ENCODE data around the gene AGRP.

The AGRP gene

GRCh38 chr16:67456391-67457081 lies 26.8 kb downstream of the AGRP start:
- H3K4me3 ChIP-seq (ENCODE audit: insufficient read depth in 1 of 2, low read depth in 1 of 2, low read length in 2 of 2), result no peak overlapping the region
- peaks cover 60% of the 10 kb centered on the region for H3K79me1 ChIP-seq (replicated peaks; ENCODE audit: low read length, poor library complexity, severe bottlenecking)
- H3K14ac ChIP-seq (ENCODE audit: low read length in 2 of 2), result no peak overlapping the region
- no peak overlapping the region for H3K18ac ChIP-seq (ENCODE audit: low read depth in 1 of 2, low read length in 2 of 2)
- no peak overlapping the region for H3K4ac ChIP-seq (ENCODE audit: low read depth in 1 of 2, low read length in 2 of 2)
- H4K8ac ChIP-seq (ENCODE audit: low read length), result no peak overlapping the region
- H3K4me1 ChIP-seq (ENCODE audit: control insufficient read depth, insufficient read depth, low read depth, low read length), result peaks cover 32% of the 10 kb centered on the region
- peak overlapping the region; percentile 36 for H3K9ac ChIP-seq (ENCODE audit: low read length)
- peaks cover 40 to 57% of the 10 kb centered on the region in 2 experiments for H3K36me3 ChIP-seq (ENCODE audit: control insufficient read depth in 1 of 2, insufficient read depth in 2 of 2, low read depth in 1 of 2, low read length in 2 of 2)
- H3K23ac ChIP-seq (ENCODE audit: low read length in 2 of 2), result no peak overlapping the region
- H2BK5ac ChIP-seq (ENCODE audit: low read depth, low read length, poor library complexity, severe bottlenecking), result no peak overlapping the region
- no peaks in the 10 kb centered on the region for H3K27me3 ChIP-seq (ENCODE audit: control insufficient read depth in 1 of 2, insufficient read depth in 1 of 2, low read length in 2 of 2)
- no peak overlapping the region for H2BK120ac ChIP-seq (ENCODE audit: low read depth, low read length)
- no peak overlapping the region for H2BK12ac ChIP-seq (ENCODE audit: low read length in 2 of 2)
- H4K91ac ChIP-seq (ENCODE audit: low read length), result no peak overlapping the region
- DNase-seq, result no peak
- no peak overlapping the region for H3K27ac ChIP-seq (ENCODE audit: low read length, poor library complexity, severe bottlenecking)
- no peak overlapping the region for H3K4me2 ChIP-seq (ENCODE audit: low read length, poor library complexity, severe bottlenecking)
- H3K9me3 ChIP-seq (ENCODE audit: control insufficient read depth, low read length), result no peaks in the 10 kb centered on the region
- no peak overlapping the region for H2AK5ac ChIP-seq (ENCODE audit: low read length, severe bottlenecking)
- no peak overlapping the region for H2AFZ ChIP-seq (ENCODE audit: low read depth, low read length)
- 95% methylated on average over 6 of the region's 6 CpGs for WGBS
- H2BK15ac ChIP-seq (ENCODE audit: low read depth, poor library complexity, severe bottlenecking), result no peak overlapping the region

DNA sequence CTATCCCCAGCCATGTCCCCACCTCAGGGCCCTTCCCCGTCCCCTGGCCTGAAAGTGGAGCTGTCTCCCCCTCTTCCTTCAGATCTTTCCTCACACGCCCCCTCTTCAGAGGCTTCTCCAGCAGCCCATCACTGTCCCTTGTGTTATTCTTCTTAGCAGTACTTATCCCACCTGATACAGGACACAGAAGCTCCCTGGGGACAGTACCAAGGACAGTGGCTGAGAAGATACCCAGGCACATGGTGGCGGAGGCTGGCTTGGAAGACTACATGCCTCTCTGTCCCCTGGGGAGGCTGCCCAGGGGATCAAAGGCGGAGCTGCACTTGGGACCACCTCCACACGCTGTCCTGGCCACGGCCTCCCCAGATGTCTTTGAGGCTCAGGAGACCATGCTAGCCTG lies 28.5 kb downstream of the AGRP start:
- no peak overlapping the region for H2BK15ac ChIP-seq (ENCODE audit: low read depth, poor library complexity, severe bottlenecking)
- peaks cover 28% of the 10 kb centered on the region for H3K4me1 ChIP-seq (ENCODE audit: control insufficient read depth, insufficient read depth, low read depth, low read length)
- H2BK120ac ChIP-seq (ENCODE audit: low read depth, low read length), result no peak overlapping the region
- no peak overlapping the region for H3K9ac ChIP-seq (ENCODE audit: low read length)
- no peak overlapping the region for H2AFZ ChIP-seq (ENCODE audit: low read depth, low read length)
- no peak overlapping the region for H3K4me3 ChIP-seq (ENCODE audit: insufficient read depth in 1 of 2, low read depth in 1 of 2, low read length in 2 of 2)
- 89% methylated on average over 6 of the region's 6 CpGs for WGBS
- no peak overlapping the region for H2AK5ac ChIP-seq (ENCODE audit: low read length, severe bottlenecking)
- no peaks in the 10 kb centered on the region for H3K27me3 ChIP-seq (ENCODE audit: control insufficient read depth in 1 of 2, insufficient read depth in 1 of 2, low read length in 2 of 2)
- H3K36me3 ChIP-seq (ENCODE audit: control insufficient read depth in 1 of 2, insufficient read depth in 2 of 2, low read depth in 1 of 2, low read length in 2 of 2), result peaks cover 42 to 58% of the 10 kb centered on the region in 2 experiments
- H2BK12ac ChIP-seq (ENCODE audit: low read length in 2 of 2), result no peak overlapping the region
- no peak overlapping the region for H3K14ac ChIP-seq (ENCODE audit: low read length in 2 of 2)
- DNase-seq, result no peak
- H3K9me3 ChIP-seq (ENCODE audit: control insufficient read depth, low read length), result no peaks in the 10 kb centered on the region
- H3K79me1 ChIP-seq (replicated peaks; ENCODE audit: low read length, poor library complexity, severe bottlenecking), result peaks cover 56% of the 10 kb centered on the region
- H3K27ac ChIP-seq (ENCODE audit: low read length, poor library complexity, severe bottlenecking), result no peak overlapping the region
- H3K4ac ChIP-seq (ENCODE audit: low read depth in 1 of 2, low read length in 2 of 2), result no peak overlapping the region
- no peak overlapping the region for H4K8ac ChIP-seq (ENCODE audit: low read length)
- H3K23ac ChIP-seq (ENCODE audit: low read length in 2 of 2), result no peak overlapping the region
- H2BK5ac ChIP-seq (ENCODE audit: low read depth, low read length, poor library complexity, severe bottlenecking), result no peak overlapping the region
- no peak overlapping the region for H3K4me2 ChIP-seq (ENCODE audit: low read length, poor library complexity, severe bottlenecking)
- H3K18ac ChIP-seq (ENCODE audit: low read depth in 1 of 2, low read length in 2 of 2), result no peak overlapping the region
- no peak overlapping the region for H4K91ac ChIP-seq (ENCODE audit: low read length)

GRCh38 chr16:67454104-67454503 lies 29.2 kb downstream of the AGRP start:
- Histone ChIP-seq H3K27me3 (ENCODE audit: control insufficient read depth in 1 of 2, insufficient read depth in 1 of 2, low read length in 2 of 2) (no peaks in the 10 kb centered on the region), H3K4me3 (ENCODE audit: insufficient read depth in 1 of 2, low read depth in 1 of 2, low read length in 2 of 2) (no peak overlapping the region), H3K79me1 (replicated peaks; ENCODE audit: low read length, poor library complexity, severe bottlenecking) (peaks cover 56% of the 10 kb centered on the region), H3K23ac (ENCODE audit: low read length in 2 of 2) (no peak overlapping the region), H2BK5ac (ENCODE audit: low read depth, low read length, poor library complexity, severe bottlenecking) (no peak overlapping the region), H2BK12ac (ENCODE audit: low read length in 2 of 2) (no peak overlapping the region), H3K18ac (ENCODE audit: low read depth in 1 of 2, low read length in 2 of 2) (no peak overlapping the region), H3K4me1 (ENCODE audit: control insufficient read depth, insufficient read depth, low read depth, low read length) (peaks cover 21% of the 10 kb centered on the region), H3K27ac (ENCODE audit: low read length, poor library complexity, severe bottlenecking) (no peak overlapping the region), H3K36me3 (ENCODE audit: control insufficient read depth in 1 of 2, insufficient read depth in 2 of 2, low read depth in 1 of 2, low read length in 2 of 2) (peaks cover 47 to 59% of the 10 kb centered on the region in 2 experiments), H2AFZ (ENCODE audit: low read depth, low read length) (no peak overlapping the region), H3K14ac (ENCODE audit: low read length in 2 of 2) (no peak overlapping the region), H2AK5ac (ENCODE audit: low read length, severe bottlenecking) (no peak overlapping the region), H3K9me3 (ENCODE audit: control insufficient read depth, low read length) (no peaks in the 10 kb centered on the region), H3K9ac (ENCODE audit: low read length) (no peak overlapping the region), H2BK15ac (ENCODE audit: low read depth, poor library complexity, severe bottlenecking) (no peak overlapping the region), H3K4ac (ENCODE audit: low read depth in 1 of 2, low read length in 2 of 2) (no peak overlapping the region), H2BK120ac (ENCODE audit: low read depth, low read length) (no peak overlapping the region), H4K8ac (ENCODE audit: low read length) (no peak overlapping the region), H3K4me2 (ENCODE audit: low read length, poor library complexity, severe bottlenecking) (no peak overlapping the region), H4K91ac (ENCODE audit: low read length) (no peak overlapping the region)
- no peak for DNase-seq
- WGBS, result 96% methylated on average over 5 of the region's 5 CpGs

DNA sequence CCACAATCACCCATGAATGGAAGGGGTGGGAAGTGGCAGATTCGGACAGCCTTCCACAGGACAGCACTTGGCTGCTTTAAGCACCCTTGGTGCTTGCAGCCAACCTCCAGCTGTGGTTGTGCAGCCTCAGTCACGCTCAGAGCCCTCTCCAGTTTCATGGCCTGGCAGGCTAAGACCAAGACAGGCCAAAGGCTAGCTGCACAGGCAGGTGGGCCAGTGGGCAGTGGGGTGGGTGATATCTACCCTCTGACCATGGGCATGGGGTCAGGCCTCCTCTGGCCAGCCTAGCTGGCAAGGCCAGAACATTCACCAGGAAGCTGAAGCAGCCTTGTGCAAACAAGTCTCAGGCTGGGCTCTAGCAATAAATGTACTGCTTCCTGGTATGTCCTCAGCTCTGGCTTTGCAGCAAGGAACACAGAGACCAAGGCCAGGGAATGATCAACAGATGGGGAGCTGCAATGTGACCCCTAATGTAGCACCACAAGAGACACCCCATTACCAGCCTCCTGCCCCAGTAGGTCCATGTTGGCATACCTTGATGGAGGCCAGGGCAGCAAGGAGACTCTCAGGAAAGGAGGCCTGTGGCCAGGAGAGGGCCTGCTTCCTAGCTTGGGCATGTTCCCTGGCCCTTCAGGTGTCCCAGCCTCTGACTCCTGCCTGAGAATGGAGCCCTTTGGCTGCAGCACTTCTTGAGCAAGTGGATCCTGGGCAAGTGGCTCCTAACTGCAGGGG lies 31.5 kb downstream of the AGRP start:
- Histone ChIP-seq H2AFZ (ENCODE audit: low read depth, low read length) (no peak overlapping the region), H2AK5ac (ENCODE audit: low read length, severe bottlenecking) (no peak overlapping the region), H3K4me3 (ENCODE audit: insufficient read depth in 1 of 2, low read depth in 1 of 2, low read length in 2 of 2) (no peak overlapping the region), H3K27ac (ENCODE audit: low read length, poor library complexity, severe bottlenecking) (no peak overlapping the region), H3K4me2 (ENCODE audit: low read length, poor library complexity, severe bottlenecking) (no peak overlapping the region), H3K79me1 (replicated peaks; ENCODE audit: low read length, poor library complexity, severe bottlenecking) (peaks cover 61% of the 10 kb centered on the region), H3K4ac (ENCODE audit: low read depth in 1 of 2, low read length in 2 of 2) (no peak overlapping the region), H3K9me3 (ENCODE audit: control insufficient read depth, low read length) (no peaks in the 10 kb centered on the region), H4K8ac (ENCODE audit: low read length) (no peak overlapping the region), H3K14ac (ENCODE audit: low read length in 2 of 2) (no peak overlapping the region), H2BK12ac (ENCODE audit: low read length in 2 of 2) (no peak overlapping the region), H3K23ac (ENCODE audit: low read length in 2 of 2) (no peak overlapping the region), H2BK15ac (ENCODE audit: low read depth, poor library complexity, severe bottlenecking) (no peak overlapping the region), H3K18ac (ENCODE audit: low read depth in 1 of 2, low read length in 2 of 2) (no peak overlapping the region), H3K9ac (ENCODE audit: low read length) (no peak overlapping the region), H3K4me1 (ENCODE audit: control insufficient read depth, insufficient read depth, low read depth, low read length) (peaks cover 12% of the 10 kb centered on the region), H2BK120ac (ENCODE audit: low read depth, low read length) (no peak overlapping the region), H4K91ac (ENCODE audit: low read length) (no peak overlapping the region), H3K27me3 (ENCODE audit: control insufficient read depth in 1 of 2, insufficient read depth in 1 of 2, low read length in 2 of 2) (no peaks in the 10 kb centered on the region), H2BK5ac (ENCODE audit: low read depth, low read length, poor library complexity, severe bottlenecking) (no peak overlapping the region), H3K36me3 (ENCODE audit: control insufficient read depth in 1 of 2, insufficient read depth in 2 of 2, low read depth in 1 of 2, low read length in 2 of 2) (peaks cover 61 to 72% of the 10 kb centered on the region in 2 experiments)
- DNase-seq, result no peak
- WGBS, result 93% methylated on average over 2 of the region's 2 CpGs
